ENCODE results near the gene NUTM1. TPM values are rescaled to one million over a fixed set of nuclear protein-coding genes. Genes with fewer than 3 reads are reported as not detected.

Gene NUTM1
- total RNA-seq = not detected in 2 replicates

GRCh38 chr15:34342737-34343575 is at the start of gene NUTM1, which contains the start of gene NOP10:
Gene NUTM1 (plus strand): TSS chr15:34343315. CDS start chr15:34343697, 382 bp downstream.
Gene NOP10 (minus strand): TSS chr15:34343136. CDS start chr15:34343073, 63 bp downstream.

GRCh38 chr15:34337557-34338306 is 5.4 kb upstream of the NUTM1 start, which contains the start of gene SLC12A6:
Gene SLC12A6 (minus strand): TSS chr15:34337781. CDS start chr15:34336680, 1,101 bp downstream.

GRCh38 chr15:34367101-34368081 is 24.3 kb downstream of the NUTM1 start, which contains the start of gene LPCAT4:
Gene LPCAT4 (minus strand): TSS chr15:34367196. CDS start chr15:34367100, 96 bp downstream.

Other genes starting within 250 kb of the NUTM1 start
- 60.3 and 62.2 TPM in 2 replicates for gene EMC7, start 241.5 kb upstream of the NUTM1 start, total RNA-seq
- 0.58 and 1.1 TPM in 2 replicates for gene PGBD4, start 241.2 kb upstream of the NUTM1 start, total RNA-seq
- gene KATNBL1, start 133.2 kb upstream of the NUTM1 start, total RNA-seq = 28.0 and 58.2 TPM in 2 replicates
- 249 and 272 TPM in 2 replicates for gene EMC4, start 118.3 kb upstream of the NUTM1 start, total RNA-seq
- gene SLC12A6, start 5.5 kb upstream of the NUTM1 start, total RNA-seq = 12.8 and 14.1 TPM in 2 replicates
- gene NOP10, start 179 bp upstream of the NUTM1 start, total RNA-seq = 305 and 381 TPM in 2 replicates
- gene LPCAT4, start 23.9 kb downstream of the NUTM1 start, total RNA-seq = 12.1 and 13.8 TPM in 2 replicates
- gene GOLGA8A, start 94.5 kb downstream of the NUTM1 start, total RNA-seq = 0.29 and 2.5 TPM in 2 replicates
- gene GOLGA8B, start 240.3 kb downstream of the NUTM1 start, total RNA-seq = 12.4 and 34.0 TPM in 2 replicates

Data from myometrial cell (primary cell).